ENCODE measurements around the gene SUSD6.

GRCh38 chr14:69712599-69713088 is 101.2 kb downstream of the SUSD6 start:
- no peak for TF ChIP-seq CTCF (IDR thresholded peaks at IDR 0.05; ENCODE audit: low read depth, low read length)
- no peak for TF ChIP-seq EZH2phosphoT487 (IDR thresholded peaks at IDR 0.05; ENCODE audit: low read depth)

Data from OCI-LY3 (cell line).